SU-DHL-6 (cell line): ENCODE results near the gene SGCA.

Experiments used
- H2AFZ ChIP-seq: fragments of 200-600 bp; sonication (generic); 2 replicates; pipeline ENCODE4 v1.6.1; 2014; ENCODE audit warnings: low read depth, mild to moderate bottlenecking, moderate library complexity, mixed read lengths, antibody characterized with exemption, low read length; ENCODE audit not compliant: severe bottlenecking
- H3F3A ChIP-seq: fragments of 200-600 bp; shearing (Covaris generic); 2 replicates; pipeline ENCODE4 v1.6.0; 2016; ENCODE audit warnings: antibody characterized with exemption, mild to moderate bottlenecking; ENCODE audit not compliant: insufficient read depth
- H3K27ac ChIP-seq: fragments of 200-600 bp; sonication (generic); 2 replicates; pipeline ENCODE4 v1.5.1; 2016; ENCODE audit warnings: low read depth, mild to moderate bottlenecking, low read length, moderate library complexity, mixed read lengths
- H3K27me3 ChIP-seq: fragments of 200-600 bp; sonication (generic), shearing (Covaris generic); 2 replicates; pipeline ENCODE4 v1.6.0; 2014; ENCODE audit warnings: mild to moderate bottlenecking, low read length
- H3K36me3 ChIP-seq: fragments of 200-600 bp; sonication (generic); 2 replicates; pipeline ENCODE4 v1.6.1; 2014; ENCODE audit warnings: mild to moderate bottlenecking, low read length, mixed read lengths
- H3K4me2 ChIP-seq: fragments of 300-600, 200-600 bp; shearing (Covaris generic), sonication (generic); 2 replicates; pipeline ENCODE4 v1.6.0; 2014; ENCODE audit warnings: low read length, low read depth, mild to moderate bottlenecking; ENCODE audit not compliant: poor library complexity, severe bottlenecking
- H3K4me3 ChIP-seq: fragments of 200-600 bp; sonication (generic); 2 replicates; pipeline ENCODE4 v1.5.1; 2014; ENCODE audit warnings: antibody characterized with exemption, low read length, mild to moderate bottlenecking, mixed read lengths; ENCODE audit not compliant: insufficient read depth, poor library complexity, severe bottlenecking
- H3K79me2 ChIP-seq: fragments of 200-600 bp; sonication (generic); 2 replicates; pipeline ENCODE4 v1.6.1; 2014; ENCODE audit warnings: mild to moderate bottlenecking, low read length, moderate library complexity; ENCODE audit not compliant: insufficient read depth
- H3K9ac ChIP-seq: fragments of 200-600 bp; sonication (generic); 2 replicates; pipeline ENCODE4 v1.7.0; 2014; ENCODE audit warnings: mild to moderate bottlenecking, low read length
- H3K9me2 ChIP-seq: fragments of 200-600 bp; sonication (generic); replicated peaks from 2 replicates; pipeline ENCODE4 v1.6.1; 2014; ENCODE audit warnings: low read length; ENCODE audit not compliant: insufficient read depth
- H3K9me3 ChIP-seq: fragments of 200-600 bp; sonication (generic); 2 replicates; pipeline ENCODE4 v1.6.1; 2014; ENCODE audit warnings: low read length, mixed read lengths; ENCODE audit not compliant: insufficient read depth
- H4K20me1 ChIP-seq: fragments of 200-600 bp; sonication (generic); 2 replicates; pipeline ENCODE4 v1.6.1; 2014; ENCODE audit warnings: low read depth, mild to moderate bottlenecking, antibody characterized with exemption, low read length, moderate library complexity, mixed read lengths
- CTCF ChIP-seq: fragments of 200-600 bp; sonication (generic); IDR thresholded peaks from one replicate; pipeline ENCODE4 v1.5.1; 2017; ENCODE audit warnings: antibody characterized with exemption, mild to moderate bottlenecking, low read length, moderate library complexity; ENCODE audit not compliant: insufficient read depth, poor library complexity, severe bottlenecking
- EZH2phosphoT487 ChIP-seq: fragments of 200-600 bp; sonication (generic), shearing (Covaris generic); conservative IDR thresholded peaks from 2 replicates; pipeline ENCODE4 v1.6.1; 2018; ENCODE audit warnings: mild to moderate bottlenecking, antibody characterized with exemption, low read length, moderate library complexity, mixed read lengths

SGCA gene

GRCh38 chr17:50218771-50219315 is 53.0 kb downstream of the SGCA start:
- H3K36me3 ChIP-seq = no peaks in the 10 kb centered on the region
- H3K79me2 ChIP-seq = no peaks in the 10 kb centered on the region
- no peak overlapping the region for H3K9ac ChIP-seq
- no peaks in the 10 kb centered on the region for H3K9me3 ChIP-seq
- H3K4me2 ChIP-seq = no peak overlapping the region
- no peaks in the 10 kb centered on the region for H3F3A ChIP-seq
- H3K27me3 ChIP-seq = no peaks in the 10 kb centered on the region
- H3K27ac ChIP-seq = no peak overlapping the region
- TF ChIP-seq CTCF (no peak), EZH2phosphoT487 (no peak)
- H4K20me1 ChIP-seq = no peaks in the 10 kb centered on the region
- no peak overlapping the region for H3K4me3 ChIP-seq
- H3K9me2 ChIP-seq = no peaks in the 10 kb centered on the region
- no peak overlapping the region for H2AFZ ChIP-seq

GRCh38 chr17:50219342-50219741 is 53.5 kb downstream of the SGCA start:
- no peaks in the 10 kb centered on the region for H3K9me2 ChIP-seq
- no peak overlapping the region for H3K4me2 ChIP-seq
- no peaks in the 10 kb centered on the region for H3K79me2 ChIP-seq
- no peaks in the 10 kb centered on the region for H3K9me3 ChIP-seq
- no peak overlapping the region for H3K9ac ChIP-seq
- H3K27ac ChIP-seq = no peak overlapping the region
- H3K27me3 ChIP-seq = no peaks in the 10 kb centered on the region
- no peak overlapping the region for H3K4me3 ChIP-seq
- no peak for TF ChIP-seq EZH2phosphoT487
- TF ChIP-seq CTCF = no peak
- H3K36me3 ChIP-seq = no peaks in the 10 kb centered on the region
- H4K20me1 ChIP-seq = no peaks in the 10 kb centered on the region
- no peak overlapping the region for H2AFZ ChIP-seq
- no peaks in the 10 kb centered on the region for H3F3A ChIP-seq

GRCh38 chr17:50219939-50220465 is 54.2 kb downstream of the SGCA start:
- TF ChIP-seq CTCF (no peak), EZH2phosphoT487 (no peak)
- Histone ChIP-seq H3K27ac (no peak overlapping the region), H3K36me3 (no peaks in the 10 kb centered on the region), H2AFZ (no peak overlapping the region), H3K4me3 (no peak overlapping the region), H3K9me2 (no peaks in the 10 kb centered on the region), H3K79me2 (no peaks in the 10 kb centered on the region), H3F3A (no peaks in the 10 kb centered on the region), H3K4me2 (no peak overlapping the region), H3K9me3 (no peaks in the 10 kb centered on the region), H3K9ac (no peak overlapping the region), H3K27me3 (no peaks in the 10 kb centered on the region), H4K20me1 (no peaks in the 10 kb centered on the region)
